Brain microvascular endothelial cell (primary cell): ENCODE measurements around the gene ASF1B.
A peak's percentile ranks its signal among the peaks of the same experiment; 100 is the strongest.

Experiments
- DNase-seq: peaks from one replicate; pipeline ENCODE4 v3.0.0-alpha.2; 2020
- H3K27ac ChIP-seq: fragments of 250-450 bp; sonication (Bioruptor Pico); 2 replicates; pipeline ENCODE4 v1.5.1; 2020; ENCODE audit warnings: mild to moderate bottlenecking, moderate library complexity
- H3K27me3 ChIP-seq: fragments of 250-450 bp; sonication (Bioruptor Pico); replicated peaks from 2 replicates; pipeline ENCODE4 v1.5.1; 2020; ENCODE audit warnings: mild to moderate bottlenecking
- H3K36me3 ChIP-seq: fragments of 250-450 bp; sonication (Bioruptor Pico); replicated peaks from 2 replicates; pipeline ENCODE4 v1.5.1; 2020; ENCODE audit warnings: mild to moderate bottlenecking
- H3K4me3 ChIP-seq: 2 replicates; pipeline ENCODE4 v1.5.1; 2011; ENCODE audit warnings: low read depth, mild to moderate bottlenecking, control low read depth, low read length, moderate library complexity
- CTCF ChIP-seq: IDR thresholded peaks from 2 replicates; pipeline ENCODE4 v1.5.1; 2011; ENCODE audit warnings: low read depth, mild to moderate bottlenecking, moderate library complexity, low read length, control low read depth, inconsistent platforms; ENCODE audit errors: missing control alignments
- in situ Hi-C: cut with HindIII; loops from 2 replicates; pipeline ENCODE4 v1.10.0; 2017; ENCODE audit warnings: low sequenced_read_pairs, low pct_ligation_motif_present

ASF1B gene

GRCh38 chr19:14145381-14145780 is 9.0 kb upstream of the ASF1B start:
- Histone ChIP-seq H3K27me3 (no peaks in the 10 kb centered on the region), H3K27ac (no peak overlapping the region), H3K36me3 (no peaks in the 10 kb centered on the region), H3K4me3 (no peak overlapping the region)
- no peak for DNase-seq
- in situ Hi-C loops = no loop called here
- no peak for TF ChIP-seq CTCF

GRCh38 chr19:14142262-14143190 is 6.1 kb upstream of the ASF1B start:
- no peak for TF ChIP-seq CTCF
- no peak overlapping the region for H3K4me3 ChIP-seq
- in situ Hi-C loops = no loop called here
- H3K27ac ChIP-seq = no peak overlapping the region
- H3K27me3 ChIP-seq = no peaks in the 10 kb centered on the region
- no peak for DNase-seq
- no peaks in the 10 kb centered on the region for H3K36me3 ChIP-seq

- Histone ChIP-seq H3K27me3 (no peaks in the 10 kb centered on the region), H3K4me3 (no peak overlapping the region), H3K36me3 (no peaks in the 10 kb centered on the region), H3K27ac (no peak overlapping the region)
- no peak for TF ChIP-seq CTCF
- DNase-seq = no peak
- in situ Hi-C loops = no loop called here
Measured at GRCh38 chr19:14141041-14141440, 4.7 kb upstream of the ASF1B start.

GRCh38 chr19:14139944-14140343 is 3.6 kb upstream of the ASF1B start:
- in situ Hi-C loops = no loop called here
- no peak for TF ChIP-seq CTCF
- no peak overlapping the region for H3K27ac ChIP-seq
- no peaks in the 10 kb centered on the region for H3K36me3 ChIP-seq
- no peak overlapping the region for H3K4me3 ChIP-seq
- no peak for DNase-seq
- H3K27me3 ChIP-seq = no peaks in the 10 kb centered on the region

GRCh38 chr19:14138576-14139265 is 2.3 kb upstream of the ASF1B start:
- Histone ChIP-seq H3K27ac (peak overlapping the region; percentile 71), H3K27me3 (no peaks in the 10 kb centered on the region), H3K4me3 (no peak overlapping the region), H3K36me3 (no peaks in the 10 kb centered on the region)
- DNase-seq = peak; percentile 46
- in situ Hi-C loops = no loop called here
- no peak for TF ChIP-seq CTCF
